ENCODE data around the gene TMEM242.

- TF ChIP-seq CTCF (IDR thresholded peaks at IDR 0.05) (no peak), POLR2A (IDR thresholded peaks at IDR 0.05) (no peak)
These were observed 64.4 kb downstream of the TMEM242 start for GRCh38 chr6:157258878-157259277.

Measured in right lobe of liver (tissue), 4 donors.